COLO668 (cell line): ENCODE measurements around the gene PCDHGA8.
"Not testable (repeated sequence)": the region's sequence is repeated elsewhere in the genome, so short reads cannot be mapped to it uniquely, and the experiment has no call there.

ENCODE experiments used
- DNase-seq: peaks from one replicate; lab custom pipeline; 2025; ENCODE audit not compliant: unreplicated experiment; lab: John Stamatoyannopoulos, UW

Gene PCDHGA8

DNA sequence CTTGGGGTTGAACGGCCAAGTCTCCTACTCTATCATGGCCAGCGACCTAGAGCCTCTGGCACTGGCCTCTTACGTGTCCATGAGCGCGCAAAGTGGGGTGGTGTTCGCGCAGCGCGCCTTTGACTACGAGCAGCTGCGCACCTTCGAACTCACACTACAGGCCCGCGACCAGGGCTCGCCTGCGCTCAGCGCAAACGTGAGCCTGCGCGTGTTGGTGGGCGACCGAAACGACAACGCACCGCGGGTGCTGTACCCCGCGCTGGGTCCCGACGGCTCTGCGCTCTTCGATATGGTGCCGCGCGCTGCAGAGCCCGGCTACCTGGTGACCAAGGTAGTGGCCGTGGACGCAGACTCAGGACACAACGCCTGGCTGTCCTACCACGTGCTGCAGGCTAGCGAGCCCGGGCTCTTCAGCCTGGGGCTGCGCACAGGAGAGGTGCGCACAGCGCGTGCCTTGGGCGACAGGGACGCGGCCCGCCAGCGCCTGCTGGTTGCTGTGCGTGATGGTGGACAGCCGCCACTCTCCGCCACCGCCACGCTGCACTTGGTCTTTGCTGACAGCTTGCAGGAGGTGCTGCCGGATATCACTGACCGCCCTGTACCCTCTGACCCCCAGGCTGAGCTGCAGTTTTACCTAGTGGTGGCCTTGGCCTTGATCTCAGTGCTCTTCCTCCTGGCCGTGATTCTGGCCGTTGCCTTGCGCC is 7.3 kb downstream of the PCDHGA8 start:
- no peak for DNase-seq

- DNase-seq = no peak
Observed at GRCh38 chr5:141402553-141403243, 10.3 kb downstream of the PCDHGA8 start, which contains the start of gene PCDHGA9. Gene PCDHGA9 (plus strand): TSS chr5:141402778. CDS start chr5:141402953, 175 bp downstream.

DNA sequence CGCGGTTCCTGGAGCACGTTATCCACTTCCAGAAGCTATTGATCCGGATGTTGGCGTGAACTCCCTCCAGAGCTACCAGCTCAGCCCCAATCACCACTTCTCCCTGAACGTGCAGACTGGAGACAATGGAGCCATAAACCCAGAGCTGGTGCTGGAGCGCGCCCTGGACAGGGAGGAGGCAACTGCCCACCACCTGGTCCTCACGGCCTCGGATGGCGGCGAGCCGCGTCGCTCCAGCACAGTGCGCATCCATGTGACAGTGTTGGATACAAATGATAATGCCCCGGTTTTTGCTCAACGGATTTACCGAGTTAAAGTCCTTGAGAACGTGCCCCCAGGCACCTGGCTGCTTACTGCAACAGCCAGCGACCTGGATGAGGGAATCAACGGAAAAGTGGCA is 11.0 kb downstream of the PCDHGA8 start:
- no peak for DNase-seq

DNA sequence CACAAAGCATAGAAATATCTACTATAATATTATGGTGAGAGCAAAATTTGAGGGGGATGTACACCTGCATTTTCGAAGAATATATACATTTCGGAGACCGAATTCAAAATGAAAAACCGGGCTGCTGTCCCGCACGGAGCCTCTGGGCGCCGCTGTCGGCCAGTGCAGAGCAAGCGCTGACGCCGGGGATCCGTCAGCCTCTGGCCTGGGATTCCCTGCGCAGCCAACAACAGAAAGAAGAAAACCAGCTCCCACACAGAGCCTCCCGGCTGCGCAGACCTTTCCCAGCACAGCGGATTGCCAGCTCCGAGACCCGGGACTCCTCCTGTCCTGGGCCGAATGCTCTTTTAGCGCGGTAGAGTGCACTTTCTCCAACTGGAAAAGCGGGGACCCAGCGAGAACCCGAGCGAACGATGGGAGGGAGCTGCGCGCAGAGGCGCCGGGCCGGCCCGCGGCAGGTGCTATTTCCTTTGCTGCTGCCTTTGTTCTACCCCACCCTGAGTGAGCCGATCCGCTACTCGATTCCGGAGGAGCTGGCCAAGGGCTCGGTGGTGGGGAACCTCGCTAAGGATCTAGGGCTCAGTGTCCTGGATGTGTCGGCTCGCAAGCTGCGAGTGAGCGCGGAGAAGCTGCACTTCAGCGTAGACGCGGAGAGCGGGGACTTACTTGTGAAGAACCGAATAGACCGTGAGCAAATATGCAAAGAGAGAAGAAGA is 15.5 kb downstream of the PCDHGA8 start, which contains the start of gene PCDHGB6:
PCDHGB6 (plus strand) TSS at position 232 of the 716 bp plus-strand sequence; CDS start at position 414, 182 bp downstream.
- not testable (repeated sequence) for DNase-seq

DNA sequence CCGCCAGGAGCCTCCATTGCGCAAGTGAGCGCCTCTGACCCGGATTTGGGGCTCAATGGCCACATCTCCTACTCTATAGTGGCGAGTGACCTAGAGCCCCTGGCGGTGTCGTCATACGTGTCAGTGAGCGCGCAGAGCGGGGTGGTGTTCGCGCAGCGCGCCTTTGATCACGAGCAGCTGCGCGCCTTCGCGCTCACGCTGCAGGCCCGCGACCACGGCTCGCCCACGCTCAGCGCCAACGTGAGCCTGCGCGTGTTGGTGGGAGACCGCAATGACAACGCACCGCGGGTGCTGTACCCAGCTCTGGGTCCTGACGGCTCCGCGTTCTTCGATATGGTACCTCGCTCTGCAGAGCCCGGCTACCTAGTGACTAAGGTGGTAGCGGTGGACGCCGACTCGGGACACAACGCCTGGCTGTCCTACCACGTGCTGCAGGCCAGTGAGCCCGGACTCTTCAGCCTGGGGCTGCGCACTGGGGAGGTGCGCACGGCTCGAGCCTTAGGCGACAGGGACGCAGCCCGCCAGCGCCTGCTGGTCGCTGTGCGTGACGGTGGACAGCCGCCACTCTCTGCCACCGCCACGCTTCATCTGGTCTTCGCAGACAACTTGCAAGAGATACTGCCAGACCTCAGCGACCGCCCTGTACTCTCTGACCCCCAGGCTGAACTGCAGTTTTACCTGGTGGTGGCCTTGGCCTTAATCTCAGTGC is 17.3 kb downstream of the PCDHGA8 start:
- DNase-seq = no peak

DNA sequence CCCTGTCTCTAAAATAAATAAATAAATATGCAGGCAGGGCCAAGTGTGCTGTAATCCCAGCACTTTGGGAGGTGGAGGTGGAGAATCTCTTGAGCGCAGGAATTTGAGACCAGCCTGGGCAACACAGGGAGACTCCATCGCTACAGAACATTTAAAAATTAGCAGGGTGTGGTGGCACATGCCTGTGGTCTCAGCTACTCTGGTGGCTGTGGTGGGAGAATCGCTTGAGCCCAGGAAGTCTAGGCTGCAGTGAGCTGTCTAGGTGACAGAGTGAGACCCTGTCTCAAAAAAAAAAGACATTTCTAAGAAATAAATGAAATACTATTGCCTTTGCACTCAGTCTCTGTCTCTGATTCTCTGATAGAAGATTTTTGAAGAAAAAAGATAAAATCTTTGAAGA is 19.1 kb downstream of the PCDHGA8 start:
- no peak for DNase-seq

DNA sequence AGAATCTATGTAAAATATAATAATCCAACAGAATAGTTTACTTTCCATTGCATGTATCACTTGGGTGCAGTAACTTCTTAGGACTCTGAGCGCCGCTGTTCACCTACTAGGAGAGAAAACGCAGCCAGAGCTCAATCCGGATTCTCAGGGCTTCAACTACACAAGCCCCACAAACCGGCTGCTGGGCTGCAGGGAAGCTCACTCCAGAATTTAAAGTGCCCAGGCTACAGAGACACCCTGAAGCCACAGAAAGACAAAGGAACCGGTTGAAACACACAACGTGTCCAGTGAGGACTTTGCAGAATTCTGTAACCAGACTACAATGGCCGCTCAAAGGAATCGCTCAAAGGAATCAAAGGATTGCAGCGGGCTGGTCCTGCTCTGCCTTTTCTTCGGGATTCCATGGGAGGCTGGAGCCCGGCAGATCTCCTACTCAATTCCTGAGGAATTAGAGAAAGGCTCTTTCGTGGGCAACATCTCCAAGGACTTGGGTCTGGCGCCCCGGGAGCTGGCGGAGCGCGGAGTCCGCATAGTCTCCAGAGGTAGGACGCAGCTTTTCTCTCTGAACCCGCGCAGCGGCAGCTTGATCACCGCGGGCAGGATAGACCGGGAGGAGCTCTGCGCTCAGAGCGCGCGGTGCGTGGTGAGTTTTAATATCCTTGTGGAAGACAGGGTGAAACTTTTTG is 20.6 kb downstream of the PCDHGA8 start, which contains the start of gene PCDHGA10:
PCDHGA10 (plus strand) TSS at position 134 of the 686 bp plus-strand sequence; CDS start at position 323, 189 bp downstream.
- peak; percentile 60 for DNase-seq

GRCh38 chr5:141413540-141414069 is 21.2 kb downstream of the PCDHGA8 start:
- DNase-seq = peak; percentile 29

DNA sequence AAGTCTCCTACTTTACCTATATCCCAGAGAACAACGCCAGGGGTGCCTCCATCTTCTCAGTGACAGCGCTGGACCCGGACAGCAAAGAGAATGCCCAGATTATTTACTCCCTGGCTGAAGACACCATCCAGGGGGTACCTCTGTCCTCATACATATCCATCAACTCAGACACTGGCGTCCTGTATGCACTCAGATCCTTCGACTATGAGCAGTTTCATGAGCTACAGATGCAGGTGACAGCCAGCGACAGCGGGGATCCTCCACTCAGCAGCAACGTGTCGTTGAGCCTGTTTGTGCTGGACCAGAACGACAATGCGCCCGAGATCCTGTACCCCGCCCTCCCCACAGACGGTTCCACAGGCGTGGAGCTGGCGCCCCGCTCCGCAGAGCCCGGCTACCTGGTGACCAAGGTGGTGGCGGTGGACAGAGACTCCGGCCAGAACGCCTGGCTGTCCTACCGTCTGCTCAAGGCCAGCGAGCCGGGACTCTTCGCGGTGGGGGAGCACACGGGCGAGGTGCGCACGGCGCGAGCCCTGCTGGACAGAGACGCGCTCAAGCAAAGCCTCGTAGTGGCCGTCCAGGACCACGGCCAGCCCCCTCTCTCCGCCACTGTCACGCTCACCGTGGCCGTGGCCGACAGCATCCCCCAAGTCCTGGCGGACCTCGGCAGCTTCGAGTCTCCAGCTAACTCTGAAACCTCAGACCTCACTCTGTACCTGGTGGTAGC is 22.3 kb downstream of the PCDHGA8 start:
- DNase-seq = not testable (repeated sequence)

GRCh38 chr5:141415275-141415618 is 22.8 kb downstream of the PCDHGA8 start:
- not testable (repeated sequence) for DNase-seq

- not testable (repeated sequence) for DNase-seq
Observed at GRCh38 chr5:141417494-141418172, 25.2 kb downstream of the PCDHGA8 start, which contains the start of gene PCDHGB7. Gene PCDHGB7 (plus strand): TSS chr5:141417677. CDS start chr5:141417860, 183 bp downstream.

GRCh38 chr5:141419074-141419880 is 26.8 kb downstream of the PCDHGA8 start:
- no peak for DNase-seq

DNA sequence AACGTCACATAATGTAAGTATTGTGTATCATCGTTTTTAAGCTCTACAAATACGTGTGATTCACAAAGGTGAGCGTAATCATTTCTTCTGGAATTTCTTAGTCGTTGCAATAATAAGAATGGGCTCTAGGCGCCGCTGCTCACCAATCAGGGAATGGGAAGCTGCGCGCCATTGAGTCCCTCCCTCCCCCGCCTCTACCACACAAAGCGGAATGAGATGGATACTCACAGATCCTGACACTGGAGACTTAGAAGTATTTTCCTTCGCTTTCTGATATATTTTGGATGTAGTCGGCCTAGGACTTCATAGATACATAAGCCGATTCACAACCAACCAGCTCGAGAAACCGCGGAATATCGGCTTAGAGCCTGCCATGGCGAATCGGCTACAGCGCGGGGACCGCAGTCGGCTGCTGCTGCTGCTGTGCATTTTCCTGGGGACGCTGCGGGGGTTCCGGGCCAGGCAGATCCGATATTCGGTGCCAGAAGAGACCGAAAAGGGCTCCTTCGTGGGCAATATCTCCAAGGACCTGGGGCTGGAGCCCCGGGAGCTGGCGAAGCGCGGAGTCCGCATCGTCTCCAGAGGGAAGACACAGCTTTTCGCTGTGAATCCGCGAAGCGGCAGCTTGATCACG is 28.5 kb downstream of the PCDHGA8 start, which contains the start of gene PCDHGA11:
PCDHGA11 (plus strand) TSS at position 197 of the 634 bp plus-strand sequence; CDS start at position 374, 177 bp downstream.
- DNase-seq = no peak

GRCh38 chr5:141421489-141421855 is 29.0 kb downstream of the PCDHGA8 start:
- no peak for DNase-seq

- no peak for DNase-seq
Observed at GRCh38 chr5:141422742-141423291, 30.4 kb downstream of the PCDHGA8 start.

GRCh38 chr5:141427783-141428426 is 35.5 kb downstream of the PCDHGA8 start:
- DNase-seq = no peak
